NT2/D1 (cell line): Measurements from ENCODE around the gene ANK2.

ENCODE experiments used
- SUZ12 ChIP-seq: IDR thresholded peaks from 2 replicates; pipeline ENCODE4 v1.6.1; 2011; ENCODE audit not compliant: insufficient read length, insufficient read depth; ENCODE audit errors: extremely low read depth
- YY1 ChIP-seq: IDR thresholded peaks from 2 replicates; pipeline ENCODE4 v1.6.1; 2011; ENCODE audit not compliant: insufficient read length, insufficient read depth

GRCh38 chr4:113189546-113189945, 140.1 kb downstream of the ANK2 start:
- no peak for TF ChIP-seq YY1
- TF ChIP-seq SUZ12: no peak
